ENCODE measurements around the gene UMOD.
"Not testable (repeated sequence)": the region's sequence is repeated elsewhere in the genome, so short reads cannot be mapped to it uniquely, and the experiment has no call there.

UMOD gene

DNA sequence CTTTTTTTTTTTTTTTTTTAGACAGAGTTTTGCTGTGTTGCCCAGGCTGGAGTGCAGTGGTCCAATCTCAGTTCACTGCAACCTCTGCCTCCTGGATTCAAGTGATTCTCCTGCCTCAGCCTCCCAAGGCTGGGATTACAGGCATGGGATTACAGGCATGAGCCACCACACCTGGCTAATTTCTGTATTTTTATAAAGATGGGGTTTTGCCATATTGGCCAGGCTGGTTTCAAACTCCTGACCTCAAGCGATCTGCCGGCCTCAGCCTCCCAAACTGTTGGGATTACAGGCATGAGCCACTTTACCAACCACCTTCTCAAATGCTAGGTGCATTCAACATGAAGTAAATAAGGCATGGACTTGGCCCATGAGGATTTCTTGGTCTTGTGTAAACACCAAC is 31.5 kb downstream of the UMOD start:
- not testable (repeated sequence) for DNase-seq (ENCODE audit: low spot score)

DNA sequence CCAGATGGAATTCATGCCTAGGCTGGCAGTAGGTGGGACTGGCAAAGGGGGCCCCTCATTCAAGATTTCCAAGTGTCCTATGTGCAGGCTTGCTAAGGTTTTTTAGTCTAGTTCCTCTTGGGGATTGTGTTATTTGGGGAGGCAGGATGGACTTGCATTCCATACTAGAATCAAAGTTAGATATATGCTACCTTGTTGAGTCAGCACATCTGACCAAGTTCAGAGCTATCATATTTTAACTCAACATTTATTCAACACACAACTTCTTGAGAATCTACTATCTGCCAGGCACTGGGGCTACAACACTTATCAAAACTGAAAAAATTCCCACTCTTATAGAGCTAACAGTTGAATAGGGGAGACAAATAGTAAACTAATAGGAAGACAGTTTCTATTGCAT is 31.9 kb downstream of the UMOD start:
- no peak for DNase-seq (ENCODE audit: low spot score)

DNA sequence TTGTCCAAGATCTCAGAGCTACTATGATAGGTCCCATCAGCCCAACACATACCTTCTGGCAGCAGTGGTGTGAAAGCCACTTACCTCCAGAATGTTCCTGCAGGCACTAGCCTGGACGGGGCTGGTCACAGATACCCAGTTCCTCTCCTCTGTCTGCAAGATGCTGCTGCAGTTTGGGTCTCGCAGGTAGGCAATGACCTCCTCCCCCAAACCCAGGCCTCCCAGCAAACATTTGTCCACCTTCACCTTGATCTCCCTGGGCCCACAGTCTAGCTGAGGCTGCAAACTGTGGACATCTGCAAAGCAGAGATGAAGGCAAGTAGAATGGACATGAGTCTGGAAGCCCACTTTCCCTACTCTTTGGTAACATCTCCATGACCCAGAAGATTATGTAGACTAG is 32.3 kb downstream of the UMOD start:
- DNase-seq (ENCODE audit: low spot score), result no peak

GRCh38 chr16:20319406-20319805 is 33.1 kb downstream of the UMOD start:
- no peak for DNase-seq (ENCODE audit: low spot score)

GRCh38 chr16:20318437-20318836 is 34.1 kb downstream of the UMOD start:
- DNase-seq (ENCODE audit: low spot score), result no peak

- DNase-seq (ENCODE audit: low spot score), result no peak
Observed at GRCh38 chr16:20318006-20318405, 34.5 kb downstream of the UMOD start.

- no peak for DNase-seq (ENCODE audit: low spot score)
Observed at GRCh38 chr16:20317117-20317516, 35.4 kb downstream of the UMOD start.

DNA sequence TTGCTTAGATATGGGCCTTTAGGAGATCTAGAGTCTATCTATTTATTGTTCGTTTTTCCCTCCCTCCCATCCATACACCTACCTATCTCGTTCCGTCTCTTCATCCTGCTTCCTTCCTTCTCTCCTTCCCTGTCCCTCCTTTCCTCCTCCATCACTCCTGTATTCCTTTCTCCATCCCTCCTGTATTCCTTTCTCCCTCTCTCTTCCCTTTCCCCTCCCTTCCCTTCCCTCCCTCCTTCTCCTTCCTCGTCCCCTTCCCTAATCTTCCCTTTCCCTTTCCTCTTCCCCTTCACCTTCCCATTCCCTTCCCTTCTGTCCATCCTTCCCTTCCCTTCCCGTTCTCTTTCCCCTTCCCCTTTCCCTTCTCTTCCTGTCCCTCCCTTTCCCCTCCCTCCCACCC is 35.8 kb downstream of the UMOD start:
- no peak for DNase-seq (ENCODE audit: low spot score)

DNA sequence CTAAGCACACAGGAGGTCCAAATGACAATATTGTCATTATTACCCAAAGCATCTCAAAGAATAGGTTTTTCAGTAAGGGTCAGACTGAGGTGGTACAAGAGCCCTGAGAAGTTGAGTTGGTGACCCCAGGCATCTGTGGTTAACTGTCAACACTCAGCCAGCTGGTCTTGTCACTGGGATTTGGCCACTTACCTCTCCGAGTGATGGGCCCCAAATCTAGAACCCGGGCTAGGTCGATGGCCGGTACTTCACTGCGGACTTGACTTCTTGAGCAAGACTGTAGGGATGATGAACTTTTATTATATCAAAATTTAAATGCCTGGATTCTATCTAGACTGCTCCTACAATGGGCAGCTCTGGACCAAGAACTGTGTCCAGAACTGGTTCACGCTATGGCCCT is 36.8 kb downstream of the UMOD start:
- DNase-seq (ENCODE audit: low spot score), result no peak

DNA sequence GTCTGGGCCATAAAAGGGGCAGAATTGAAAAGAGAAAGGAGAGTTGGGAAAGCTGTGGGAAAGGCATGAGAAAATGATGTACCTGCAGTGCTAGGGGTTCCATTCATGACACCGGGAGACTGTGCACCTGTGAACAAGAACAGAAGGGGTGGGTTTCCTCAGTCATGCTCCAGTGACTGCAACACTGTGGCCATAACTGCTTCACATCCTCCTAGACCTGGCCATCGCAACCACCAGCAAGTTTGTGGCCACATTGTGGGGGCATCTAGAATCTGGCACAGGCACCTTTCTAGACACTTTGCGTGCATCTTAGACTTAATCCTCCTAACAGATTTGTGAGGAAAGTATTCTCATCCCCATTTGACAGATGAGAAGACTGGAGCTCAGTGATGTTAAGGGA is 37.9 kb downstream of the UMOD start:
- no peak for DNase-seq (ENCODE audit: low spot score)

DNA sequence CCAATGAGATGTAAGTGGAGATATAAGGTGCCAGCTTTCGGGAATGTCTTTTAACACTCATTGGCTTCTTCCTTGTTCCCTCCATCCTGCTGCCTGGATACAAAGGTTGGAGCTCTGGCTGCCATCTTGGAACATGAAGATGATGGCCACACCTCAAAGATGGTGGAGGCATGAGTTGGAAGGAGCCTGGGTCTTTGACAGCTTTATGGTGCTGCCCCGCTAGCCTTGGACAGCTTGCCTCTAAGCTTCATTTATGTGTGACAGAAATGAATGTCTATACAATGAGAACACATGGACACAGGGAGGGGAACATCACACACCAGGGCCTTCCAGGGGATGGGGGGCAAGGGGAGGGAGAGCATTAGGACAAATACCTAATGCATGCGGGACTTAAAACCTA is 38.8 kb downstream of the UMOD start:
- no peak for DNase-seq (ENCODE audit: low spot score)

GRCh38 chr16:20312536-20313095 is 39.9 kb downstream of the UMOD start:
- not testable (repeated sequence) for DNase-seq (ENCODE audit: low spot score)

DNA sequence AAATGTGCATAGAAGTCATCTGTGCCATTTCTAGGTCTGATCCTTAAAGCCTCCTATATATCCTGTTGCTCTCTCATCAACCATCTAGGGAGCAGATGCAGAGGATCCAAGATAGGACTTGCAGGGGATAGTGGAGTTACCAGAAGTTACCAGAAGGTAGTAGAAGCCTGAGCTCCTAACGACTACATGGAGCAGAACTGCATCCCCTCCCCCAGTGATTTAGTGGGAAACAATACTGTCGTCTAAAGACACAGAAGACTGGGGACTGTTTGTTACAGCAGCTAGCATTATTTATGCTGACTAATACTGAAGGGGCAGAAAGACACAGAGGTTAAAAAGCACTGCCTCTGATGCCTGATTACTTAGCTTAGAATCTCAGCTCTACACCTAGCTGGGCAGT is 41.0 kb downstream of the UMOD start:
- DNase-seq (ENCODE audit: low spot score), result no peak

DNA sequence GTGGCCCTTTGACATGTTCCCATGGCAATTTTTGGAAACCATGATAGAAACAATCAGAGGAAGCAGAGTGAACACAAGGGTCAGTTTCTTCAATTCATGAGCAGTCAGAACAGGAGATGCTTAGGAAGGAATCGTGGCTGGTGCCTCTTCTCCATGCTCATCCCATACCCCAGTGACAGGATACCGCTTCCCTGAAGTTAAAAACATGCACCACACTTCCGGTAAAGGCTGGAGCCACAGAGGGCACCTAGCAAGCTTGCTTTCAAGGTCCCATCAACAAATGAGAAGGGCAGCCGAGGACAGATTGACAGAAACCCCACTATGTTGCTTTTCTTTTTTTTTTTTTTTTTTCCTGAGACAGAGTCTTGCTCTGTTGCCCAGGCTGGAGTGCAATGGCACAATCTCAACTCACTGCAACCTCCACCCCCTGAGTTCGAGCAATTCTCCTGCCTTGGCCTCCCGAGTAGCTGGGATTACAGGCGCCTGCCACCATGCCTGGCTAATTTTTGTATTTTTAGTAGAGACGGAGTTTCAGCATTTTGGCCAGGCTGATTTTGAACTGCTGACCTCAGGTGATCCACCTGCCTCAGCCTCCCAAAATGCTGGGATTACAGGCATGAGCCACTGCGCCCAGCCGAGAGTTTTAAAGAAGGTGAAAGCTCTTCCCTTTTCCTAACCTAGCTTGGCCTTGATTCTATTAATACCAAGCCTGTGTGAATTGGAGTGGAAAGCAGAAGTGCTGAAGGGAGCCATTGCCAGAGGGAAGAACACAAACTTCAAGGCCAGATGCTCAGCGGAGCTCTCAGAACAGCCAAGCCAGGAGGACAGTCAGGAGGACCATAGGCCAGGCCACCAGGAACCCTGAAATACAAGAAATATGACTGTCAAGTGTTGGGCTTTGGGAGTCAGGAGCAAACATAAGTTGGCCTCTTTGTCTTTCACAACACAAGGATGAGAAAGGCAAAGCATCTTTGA is 41.8 kb downstream of the UMOD start:
- no peak for DNase-seq (ENCODE audit: low spot score)

- DNase-seq (ENCODE audit: low spot score), result no peak
Observed at GRCh38 chr16:20309786-20310185, 42.7 kb downstream of the UMOD start.

DNA sequence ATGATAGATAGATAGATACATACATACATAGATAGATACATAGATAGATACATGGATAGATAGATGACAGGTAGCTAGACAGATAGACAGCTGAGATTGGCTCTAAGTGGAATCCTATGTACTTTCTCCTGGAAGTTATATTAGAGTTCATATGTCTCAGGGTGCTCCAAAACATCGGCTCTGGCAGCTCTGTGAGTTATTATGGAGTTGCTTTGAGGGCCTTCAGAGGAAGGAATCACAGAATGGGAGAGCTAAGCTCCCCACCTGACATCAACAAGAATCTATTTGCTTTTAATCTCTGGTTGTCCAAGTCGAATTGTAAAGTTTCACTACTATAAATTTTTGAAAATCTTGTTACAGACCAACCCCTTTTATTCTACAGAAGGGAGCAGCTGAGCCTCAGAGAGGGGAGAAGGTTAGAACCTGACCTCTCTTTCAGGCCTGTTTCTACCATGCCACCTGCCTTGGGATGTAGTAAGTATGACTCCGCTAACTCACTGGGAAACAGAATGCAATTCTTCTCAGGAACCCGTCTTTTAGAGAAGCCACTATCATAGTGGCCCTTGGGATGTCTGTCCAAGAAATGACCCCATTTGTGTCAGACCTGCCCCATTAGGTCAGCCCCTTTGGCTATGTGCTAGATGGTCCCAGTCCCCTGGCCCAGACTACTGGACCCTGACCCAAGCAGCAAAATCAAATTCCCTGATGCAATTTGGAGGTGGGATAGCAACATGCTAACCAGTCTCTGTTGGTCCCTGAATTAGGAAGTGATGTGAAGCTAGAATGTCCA is 43.5 kb downstream of the UMOD start:
- no peak for DNase-seq (ENCODE audit: low spot score)

GRCh38 chr16:20308266-20308665 is 44.2 kb downstream of the UMOD start:
- no peak for DNase-seq (ENCODE audit: low spot score)

DNA sequence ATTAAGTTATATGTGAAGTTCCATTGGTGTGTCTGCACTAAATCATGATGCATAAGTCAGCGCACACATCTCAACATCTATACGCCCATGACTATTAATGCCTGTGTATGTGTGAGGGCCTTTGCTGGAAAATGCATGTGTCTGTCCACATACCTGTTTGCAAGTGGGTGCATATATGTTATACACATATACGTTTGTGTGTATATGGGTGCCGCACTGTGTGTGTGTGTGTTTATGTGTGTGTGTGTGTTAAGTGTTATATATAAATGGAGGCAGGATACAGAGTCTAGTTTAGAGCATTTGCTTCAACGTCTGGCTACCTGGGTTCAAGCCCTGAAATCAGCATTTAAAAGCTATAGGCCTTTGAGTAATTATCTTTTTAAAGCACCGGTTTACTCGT is 44.7 kb downstream of the UMOD start:
- DNase-seq (ENCODE audit: low spot score), result no peak

- DNase-seq (ENCODE audit: low spot score), result no peak
Observed at GRCh38 chr16:20307240-20307671, 45.3 kb downstream of the UMOD start.

- no peak for DNase-seq (ENCODE audit: low spot score)
Observed at GRCh38 chr16:20306401-20306800, 46.1 kb downstream of the UMOD start.

DNA sequence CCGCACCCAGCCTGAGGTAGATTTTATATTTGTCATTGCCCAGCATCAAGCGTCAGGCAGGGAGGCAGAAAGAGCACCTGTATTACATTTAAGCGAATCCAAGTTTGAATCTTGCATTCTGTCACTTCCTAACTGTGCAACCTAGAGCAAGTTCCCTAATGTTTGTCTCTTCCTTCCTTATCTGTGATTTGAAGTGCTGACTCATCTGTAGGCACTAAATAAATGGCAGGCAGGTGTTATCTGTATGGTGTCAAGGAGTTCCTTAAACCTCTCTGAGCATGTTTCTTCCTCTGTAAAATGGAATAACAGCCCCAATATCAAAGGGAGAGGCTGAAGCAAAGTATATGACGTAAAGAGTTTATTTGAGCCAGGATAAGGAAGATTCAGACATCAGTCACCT is 49.5 kb downstream of the UMOD start:
- no peak for DNase-seq (ENCODE audit: low spot score)

DNA sequence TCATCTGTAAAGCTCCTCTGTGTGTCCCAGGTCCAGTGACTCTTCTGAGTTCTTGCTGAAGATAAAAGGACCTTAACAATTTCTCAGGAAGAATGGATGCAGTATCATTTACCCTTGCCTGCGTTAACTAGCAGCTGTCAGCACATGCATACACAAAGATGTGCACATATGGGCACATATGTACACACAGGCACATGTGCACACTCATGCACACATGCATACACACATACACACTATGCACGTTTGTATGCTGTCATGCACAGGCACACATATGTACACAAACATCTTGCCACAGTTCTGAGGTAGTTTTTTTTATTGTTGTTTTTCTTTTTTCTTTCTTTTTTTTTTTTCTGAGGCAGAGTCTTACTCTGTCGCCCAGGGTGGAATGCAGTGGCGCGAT is 50.1 kb downstream of the UMOD start:
- no peak for DNase-seq (ENCODE audit: low spot score)

DNA sequence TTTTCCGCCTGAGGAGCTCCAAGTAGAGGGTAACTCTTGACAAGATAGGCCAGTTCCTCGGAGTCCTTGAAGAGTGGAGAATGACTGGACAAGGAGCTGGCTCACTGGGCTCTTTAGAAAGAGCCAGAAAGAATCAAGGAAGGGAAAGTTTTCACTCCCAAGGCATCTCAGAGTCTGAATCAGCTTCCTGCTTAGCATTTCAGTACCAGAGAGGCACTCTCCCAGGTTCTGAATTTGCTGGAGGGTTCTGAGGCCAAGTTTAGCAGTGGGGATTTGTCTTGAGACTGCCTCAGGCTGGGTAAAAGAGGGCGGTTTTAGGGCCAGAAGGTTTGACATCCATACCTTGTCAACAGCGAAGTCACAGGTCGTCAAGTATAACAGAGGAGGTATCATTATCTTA is 50.7 kb downstream of the UMOD start:
- DNase-seq (ENCODE audit: low spot score), result no peak
